Spinal cord (tissue), 10 donors: Measurements from ENCODE around the gene TMEM131L. TPM values are rescaled to one million over a fixed set of nuclear protein-coding genes. Genes with fewer than 3 reads are reported as not detected.

ENCODE experiments used
- DNase-seq, 6 donors: peaks; one replicate each; pipeline versions ENCODE4 v3.0.0 to v3.0.0-alpha.2; 2013 to 2015; ENCODE audit warnings: low spot score in 6 of 6, low read depth in 4 of 6
- H3K27ac ChIP-seq: one replicate; pipeline ENCODE4 v1.5.1; 2013; ENCODE audit warnings: low read depth, low read length, control low read depth
- H3K27me3 ChIP-seq: one replicate; pipeline ENCODE4 v1.6.1; 2013; ENCODE audit warnings: low read length; ENCODE audit not compliant: control insufficient read depth, insufficient read depth
- H3K36me3 ChIP-seq: one replicate; pipeline ENCODE4 v1.6.1; 2013; ENCODE audit warnings: low read length; ENCODE audit not compliant: control insufficient read depth, insufficient read depth
- H3K4me1 ChIP-seq: one replicate; pipeline ENCODE4 v1.6.1; 2013; ENCODE audit warnings: low read length; ENCODE audit not compliant: control insufficient read depth, insufficient read depth
- H3K4me3 ChIP-seq: one replicate; pipeline ENCODE4 v1.5.1; 2013; ENCODE audit warnings: low read depth, low read length, control low read depth
- H3K9me3 ChIP-seq: one replicate; pipeline ENCODE4 v1.6.1; 2013; ENCODE audit warnings: low read length; ENCODE audit not compliant: control insufficient read depth, insufficient read depth
- WGBS: methylation state at CpG from one replicate; pipeline ENCODE4 v1.1.5; 2013; ENCODE audit warnings: missing lambda C conversion rate; ENCODE audit not compliant: insufficient coverage; 5-methylcytosine and 5-hydroxymethylcytosine counted together
- polyA plus RNA-seq, 2 donors: library from polyadenylated mRNA; unstranded; fragments of 120-200 nt; gene quantifications; one replicate each; pipeline ENCODE4 v1.2.1, GENCODE V29; 2013; ENCODE audit not compliant: insufficient read length in 2 of 2
- total RNA-seq, 2 donors: library from RNA; depleted of rRNA in 1 of 2; stranded (reverse); fragments of 120-200 nt in 1 of 2; fragments of >200 nt in 1 of 2; gene quantifications; one replicate each; pipeline versions ENCODE4 v1.2.3 to v1.2.4, GENCODE V29; 2013 to 2014
- donor health status: healthy.

TMEM131L gene
- total and polyA plus RNA-seq, 4 donors = 6.5 to 18.1 (median 12.4) TPM

DNA sequence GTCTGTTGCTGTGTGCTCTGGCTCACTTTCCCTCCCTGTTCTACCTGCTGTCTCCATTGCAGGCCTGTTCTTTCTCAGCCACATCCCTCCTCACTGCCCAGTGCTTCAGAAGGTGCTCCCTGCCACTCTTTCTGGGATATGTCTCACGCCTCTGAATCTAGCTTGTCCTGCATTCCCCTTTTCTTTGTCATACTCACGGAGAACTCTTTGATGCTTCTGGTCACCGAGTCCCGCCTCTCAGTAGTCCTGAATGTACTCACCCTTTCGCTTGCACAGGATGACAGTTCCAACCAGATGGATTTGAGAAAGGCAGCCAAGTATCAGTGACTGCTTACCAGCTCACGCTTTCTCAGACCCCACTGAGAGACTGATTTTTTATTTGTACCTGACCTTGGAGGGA, 152.7 kb downstream of the TMEM131L start:
- DNase-seq = no peak
- Histone ChIP-seq H3K36me3 (peaks cover 16% of the 10 kb centered on the region), H3K4me1 (no peaks in the 10 kb centered on the region), H3K4me3 (no peak overlapping the region), H3K27ac (no peak overlapping the region), H3K9me3 (no peaks in the 10 kb centered on the region), H3K27me3 (no peaks in the 10 kb centered on the region)
- 49% methylated on average over 6 of the region's 6 CpGs for WGBS

DNA sequence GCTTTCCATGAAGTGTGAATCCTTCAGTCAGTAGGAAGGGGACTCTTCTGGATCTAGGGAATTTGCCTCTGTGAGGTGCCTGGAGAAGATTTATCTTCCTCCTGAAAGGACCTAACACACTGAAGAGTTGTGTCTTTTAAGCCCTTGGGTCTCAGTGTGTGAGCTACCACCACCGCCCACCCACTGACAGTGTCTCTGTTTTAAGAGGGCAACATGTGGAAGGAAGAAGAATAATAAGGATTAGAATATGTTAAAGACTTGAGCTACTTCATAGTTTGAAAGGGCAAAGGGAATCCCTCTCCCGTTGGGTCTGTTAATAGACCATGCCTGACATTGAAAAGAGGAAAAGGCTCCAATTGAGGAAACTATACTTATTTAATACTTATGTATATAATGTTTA, 153.7 kb downstream of the TMEM131L start:
- H3K27me3 ChIP-seq = no peaks in the 10 kb centered on the region
- H3K9me3 ChIP-seq = no peaks in the 10 kb centered on the region
- WGBS = no CpG with 5 or more reads among the region's 2 CpGs
- DNase-seq = no peak
- H3K36me3 ChIP-seq = peaks cover 20% of the 10 kb centered on the region
- H3K27ac ChIP-seq = no peak overlapping the region
- no peak overlapping the region for H3K4me3 ChIP-seq
- no peaks in the 10 kb centered on the region for H3K4me1 ChIP-seq

DNA sequence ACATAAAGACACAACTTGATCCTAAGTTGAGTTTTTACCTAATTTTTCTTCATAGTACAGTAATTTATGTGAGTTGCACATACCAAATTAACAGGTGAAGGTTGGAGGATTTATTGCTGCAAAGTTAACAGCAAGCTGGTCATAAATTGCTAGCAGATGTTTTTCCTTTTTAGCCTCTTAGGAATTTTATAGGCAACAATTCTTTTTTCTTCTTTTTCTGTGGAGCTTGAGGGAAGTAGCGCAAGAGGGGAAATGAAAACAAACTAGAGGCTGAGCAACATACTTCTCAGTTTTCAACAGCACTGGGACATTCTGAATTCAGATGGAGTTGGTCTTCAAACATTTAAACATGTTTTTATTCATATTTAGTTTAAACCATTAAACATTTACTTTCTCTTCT, 154.2 kb downstream of the TMEM131L start:
- Histone ChIP-seq H3K4me1 (no peaks in the 10 kb centered on the region), H3K27me3 (no peaks in the 10 kb centered on the region), H3K27ac (no peak overlapping the region), H3K9me3 (no peaks in the 10 kb centered on the region), H3K36me3 (peaks cover 24% of the 10 kb centered on the region), H3K4me3 (no peak overlapping the region)
- no peak for DNase-seq
- no CpG with 5 or more reads among the region's 1 CpG for WGBS

DNA sequence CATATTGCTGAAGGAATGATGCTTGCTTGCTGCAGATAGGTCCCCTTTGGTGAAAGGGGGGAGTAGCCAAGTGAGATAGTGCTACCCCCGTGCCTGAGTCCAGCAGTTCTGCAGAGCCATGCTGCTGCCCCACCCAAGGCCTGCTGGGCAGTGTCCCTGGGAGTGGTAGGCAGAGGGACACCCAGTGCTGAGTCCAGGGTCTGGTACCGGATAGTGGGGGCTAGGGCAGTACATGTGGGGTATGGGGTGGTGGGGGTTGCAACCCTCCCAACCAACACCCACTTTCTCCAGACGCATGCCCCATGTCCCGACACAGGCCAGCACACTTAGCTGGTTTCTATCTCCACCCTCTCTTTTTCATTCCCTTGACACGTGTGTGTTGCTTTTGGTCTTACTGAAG, 155.9 kb downstream of the TMEM131L start:
- WGBS = 100% methylated on average over 1 of the region's 5 CpGs
- Histone ChIP-seq H3K4me1 (no peaks in the 10 kb centered on the region), H3K9me3 (no peaks in the 10 kb centered on the region), H3K27me3 (no peaks in the 10 kb centered on the region), H3K27ac (no peak overlapping the region), H3K4me3 (no peak overlapping the region), H3K36me3 (peaks cover 24% of the 10 kb centered on the region)
- DNase-seq = no peak

DNA sequence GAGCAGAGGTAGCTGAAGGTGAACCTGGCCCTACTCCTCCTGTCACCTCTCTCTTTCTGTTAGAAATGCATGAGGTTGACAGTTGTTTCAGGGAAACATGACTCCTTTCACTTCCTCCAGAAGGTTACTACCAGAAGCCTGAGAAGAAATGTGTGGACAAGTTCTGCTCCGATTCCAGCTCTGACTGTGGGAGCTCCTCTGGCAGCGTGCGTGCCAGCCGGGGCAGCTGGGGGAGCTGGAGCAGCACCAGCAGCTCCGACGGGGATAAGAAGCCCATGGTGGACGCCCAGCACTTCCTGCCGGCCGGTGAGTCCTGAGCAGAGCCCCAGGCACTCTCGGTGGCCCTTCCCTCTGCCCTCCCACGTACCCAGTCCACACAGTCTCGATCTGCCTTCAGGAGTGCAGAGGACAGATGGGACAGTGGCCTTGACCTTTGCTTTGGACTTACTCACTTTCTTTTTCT, 156.6 kb downstream of the TMEM131L start:
- 85% methylated on average over 12 of the region's 12 CpGs for WGBS
- Histone ChIP-seq H3K27ac (no peak overlapping the region), H3K4me3 (no peak overlapping the region)

DNA sequence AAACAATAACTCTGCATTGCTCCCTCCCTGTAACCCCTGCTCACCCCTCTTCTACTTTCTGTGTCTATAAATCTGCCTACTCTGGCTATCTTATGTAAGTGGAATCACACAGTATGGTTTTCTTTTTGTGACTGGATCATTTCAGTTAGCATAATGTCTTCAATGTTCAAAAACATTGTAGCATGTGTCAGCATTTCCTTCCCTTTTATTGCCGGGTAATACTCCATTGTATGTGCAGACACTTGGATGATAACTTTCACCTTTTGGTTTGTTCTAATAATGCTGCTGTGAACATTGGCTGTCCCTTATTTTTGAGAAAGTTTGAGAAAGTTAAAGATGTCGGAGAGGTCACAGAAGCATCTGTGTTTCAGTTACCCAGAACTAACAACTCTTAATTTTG, 157.3 kb downstream of the TMEM131L start:
- Histone ChIP-seq H3K27ac (no peak overlapping the region), H3K4me3 (no peak overlapping the region), H3K27me3 (no peaks in the 10 kb centered on the region), H3K36me3 (peaks cover 28% of the 10 kb centered on the region), H3K4me1 (no peaks in the 10 kb centered on the region), H3K9me3 (no peaks in the 10 kb centered on the region)
- WGBS = no CpG with 5 or more reads among the region's 2 CpGs
- no peak for DNase-seq

More for the DNA sequence above, 156.6 kb downstream of the TMEM131L start:
- no peaks in the 10 kb centered on the region for H3K27me3 ChIP-seq
- H3K4me1 ChIP-seq = no peaks in the 10 kb centered on the region
- no peaks in the 10 kb centered on the region for H3K9me3 ChIP-seq
- H3K36me3 ChIP-seq = peaks cover 28% of the 10 kb centered on the region
- no peak for DNase-seq

DNA sequence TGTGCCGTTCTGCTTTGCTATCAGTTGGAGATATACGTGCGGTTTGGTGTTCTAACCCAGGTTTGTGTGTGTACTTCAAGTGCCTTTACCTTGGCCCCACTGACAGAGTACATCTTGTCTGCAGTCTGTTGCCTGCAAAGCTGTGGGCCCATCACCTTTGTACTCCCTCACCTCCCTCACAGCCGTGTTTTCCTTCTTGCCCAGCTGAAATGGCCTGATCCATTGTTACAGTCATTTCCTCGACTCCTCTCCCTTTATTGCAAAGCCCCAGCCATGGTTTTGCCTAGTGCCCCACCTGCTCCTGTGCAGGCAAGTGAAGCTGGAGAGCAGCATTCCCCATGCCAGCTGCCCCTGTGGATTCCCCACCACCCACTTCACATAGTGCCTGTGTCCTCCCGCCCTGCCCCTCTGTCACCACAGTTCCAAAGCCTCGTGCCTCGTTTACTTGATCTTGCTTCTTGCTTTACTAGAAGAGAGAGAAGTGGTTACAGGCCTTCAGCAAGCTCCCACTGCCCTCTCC, 162.7 kb downstream of the TMEM131L start:
- H3K9me3 ChIP-seq = no peaks in the 10 kb centered on the region
- no peak overlapping the region for H3K27ac ChIP-seq
- H3K4me3 ChIP-seq = no peak overlapping the region
- DNase-seq = no peak
- peaks cover 3% of the 10 kb centered on the region for H3K4me1 ChIP-seq
- WGBS = 80% methylated on average over 7 of the region's 8 CpGs
- no peaks in the 10 kb centered on the region for H3K27me3 ChIP-seq
- peaks cover 24% of the 10 kb centered on the region for H3K36me3 ChIP-seq

DNA sequence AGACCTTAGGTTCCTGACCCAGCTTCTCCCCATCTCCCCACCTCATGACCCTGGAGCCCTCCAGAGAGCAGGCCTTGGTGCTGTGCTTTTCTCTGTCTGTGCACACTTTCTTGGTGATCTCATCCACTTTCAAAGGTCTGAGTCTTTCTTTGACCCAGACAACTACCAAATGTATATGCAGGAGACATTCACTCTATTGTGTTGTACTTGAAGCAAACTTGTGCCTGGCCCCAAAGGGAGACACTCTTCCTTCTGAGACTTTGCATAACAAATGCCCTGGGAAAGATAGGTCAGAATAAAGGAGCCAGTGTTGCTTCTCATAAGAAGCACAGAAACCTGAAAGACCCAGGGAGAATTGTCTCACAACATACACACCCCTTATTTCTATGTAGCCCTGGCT, 163.6 kb downstream of the TMEM131L start:
- H3K4me3 ChIP-seq = no peak overlapping the region
- no peak for DNase-seq
- H3K36me3 ChIP-seq = peaks cover 20% of the 10 kb centered on the region
- H3K27ac ChIP-seq = no peak overlapping the region
- H3K4me1 ChIP-seq = peaks cover 3% of the 10 kb centered on the region
- no peaks in the 10 kb centered on the region for H3K9me3 ChIP-seq
- no peaks in the 10 kb centered on the region for H3K27me3 ChIP-seq

DNA sequence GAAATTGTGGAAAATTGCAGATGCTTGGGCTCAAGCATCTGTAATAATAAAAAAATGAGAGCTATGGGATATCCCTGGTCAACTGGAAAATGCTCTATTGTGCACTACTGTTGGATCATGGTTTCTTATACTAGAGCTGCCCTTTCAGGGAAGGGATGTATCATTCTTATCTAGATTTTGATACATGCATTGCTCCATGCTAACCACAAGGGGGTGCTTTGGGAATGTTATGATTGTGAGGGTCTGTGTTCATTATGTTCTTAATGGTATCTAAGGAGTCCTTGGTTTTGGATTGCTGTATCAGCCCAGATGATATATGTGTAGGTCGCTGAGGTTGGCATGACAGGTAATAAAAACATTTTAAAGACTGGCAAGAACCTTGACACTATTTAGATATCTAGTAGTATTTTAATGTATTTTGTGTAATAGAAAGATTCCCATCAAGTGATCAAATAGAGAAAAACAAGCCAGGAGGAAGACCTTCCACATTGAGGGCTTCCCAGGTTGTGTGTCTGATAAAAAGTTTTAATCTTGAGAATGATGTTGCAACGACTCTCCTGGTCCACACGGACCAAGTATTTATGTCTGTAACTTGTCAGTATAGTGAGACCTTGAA, 168.7 kb downstream of the TMEM131L start:
- no peak overlapping the region for H3K27ac ChIP-seq
- H3K27me3 ChIP-seq = no peaks in the 10 kb centered on the region
- H3K4me1 ChIP-seq = no peaks in the 10 kb centered on the region
- DNase-seq = peak in 2 of 6 donors; percentile 36 to 49
- H3K4me3 ChIP-seq = no peak overlapping the region
- H3K9me3 ChIP-seq = no peaks in the 10 kb centered on the region
- no CpG with 5 or more reads among the region's 3 CpGs for WGBS
- peaks cover 10% of the 10 kb centered on the region for H3K36me3 ChIP-seq

DNA sequence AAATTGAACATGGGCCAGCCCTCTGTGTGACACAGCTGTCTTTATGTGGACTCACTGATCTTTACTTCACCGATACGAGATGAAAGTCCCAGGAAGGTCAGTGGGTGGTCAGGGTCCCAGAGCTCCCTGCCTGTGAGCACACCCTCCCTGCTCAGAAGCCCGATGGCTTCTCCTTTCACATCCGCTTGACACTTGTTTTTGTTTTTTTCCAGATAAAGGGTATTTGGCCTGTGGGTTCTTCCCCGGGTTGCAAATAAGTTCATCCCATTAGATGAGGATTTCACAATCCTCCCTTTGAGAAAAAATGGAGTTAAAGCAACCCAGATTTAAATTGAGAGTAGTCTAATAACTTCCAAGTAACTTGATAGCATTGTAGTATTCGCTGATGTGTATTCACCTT, 169.7 kb downstream of the TMEM131L start:
- no peaks in the 10 kb centered on the region for H3K9me3 ChIP-seq
- no peak overlapping the region for H3K4me3 ChIP-seq
- H3K36me3 ChIP-seq = peaks cover 6% of the 10 kb centered on the region
- H3K4me1 ChIP-seq = no peaks in the 10 kb centered on the region
- H3K27me3 ChIP-seq = no peaks in the 10 kb centered on the region
- WGBS = 39% methylated on average over 2 of the region's 6 CpGs
- H3K27ac ChIP-seq = no peak overlapping the region
- DNase-seq = no peak
